Progenitor cell of endocrine pancreas (in vitro differentiated cells): Measurements from ENCODE around the gene CFAP210. TPM values are rescaled to one million over a fixed set of nuclear protein-coding genes. Genes with fewer than 3 reads are reported as not detected.

Experiments
- DNase-seq: peaks from one replicate; pipeline ENCODE4 v3.0.0; 2021; ENCODE audit warnings: low spot score; ENCODE audit not compliant: unreplicated experiment
- H3K27ac Mint-ChIP-seq: 2 replicates; pipeline ENCODE4 v1.8.0; 2021; ENCODE audit warnings: mild to moderate bottlenecking, moderate library complexity, mixed read lengths
- H3K27me3 Mint-ChIP-seq: 2 replicates; pipeline ENCODE4 v1.8.0; 2021; ENCODE audit warnings: mixed read lengths
- H3K36me3 Mint-ChIP-seq: 2 replicates; pipeline ENCODE4 v1.8.0; 2022; ENCODE audit warnings: mixed read lengths; ENCODE audit not compliant: insufficient read depth
- H3K4me1 Mint-ChIP-seq: 2 replicates; pipeline ENCODE4 v1.8.0; 2021; ENCODE audit warnings: low read depth, mixed read lengths
- H3K4me3 Mint-ChIP-seq: 2 replicates; pipeline ENCODE4 v1.8.0; 2021; ENCODE audit warnings: low read depth, mild to moderate bottlenecking, moderate library complexity, mixed read lengths
- H3K9me3 Mint-ChIP-seq: 2 replicates; pipeline ENCODE4 v1.8.0; 2021; ENCODE audit warnings: low read depth, mixed read lengths
- total RNA-seq: library from RNA; stranded (reverse); gene quantifications from 2 replicates; pipeline ENCODE4 v1.2.1, GENCODE V29; 2021
- TF ChIP-seq, protein P1 (sequence below): fragments of 200-600 bp; sonication (generic); IDR thresholded peaks from one replicate; pipeline ENCODE4 v1.5.0; 2021; ENCODE audit warnings: antibody characterized with exemption, mild to moderate bottlenecking; ENCODE audit not compliant: unreplicated experiment

Gene CFAP210
- total RNA-seq, 1 donor from 2014 or later, result 1.6 TPM

DNA sequence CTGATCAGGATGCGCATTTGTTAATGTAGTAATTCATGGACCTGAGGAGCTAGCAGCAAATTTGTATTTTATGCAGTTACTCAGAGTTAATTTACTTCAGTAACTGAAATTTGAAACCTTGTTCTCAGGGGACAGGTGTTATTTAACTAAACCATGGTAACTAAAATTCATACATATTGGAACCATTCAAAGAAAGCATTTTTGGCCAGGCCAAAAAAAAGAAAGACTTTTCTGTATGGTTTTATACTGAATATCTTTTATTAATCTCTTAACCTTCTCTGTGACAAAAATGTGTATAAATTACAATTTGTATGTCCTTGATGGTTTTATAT, 35.0 kb upstream of the CFAP210 start:
- TF ChIP-seq, protein P1, sequence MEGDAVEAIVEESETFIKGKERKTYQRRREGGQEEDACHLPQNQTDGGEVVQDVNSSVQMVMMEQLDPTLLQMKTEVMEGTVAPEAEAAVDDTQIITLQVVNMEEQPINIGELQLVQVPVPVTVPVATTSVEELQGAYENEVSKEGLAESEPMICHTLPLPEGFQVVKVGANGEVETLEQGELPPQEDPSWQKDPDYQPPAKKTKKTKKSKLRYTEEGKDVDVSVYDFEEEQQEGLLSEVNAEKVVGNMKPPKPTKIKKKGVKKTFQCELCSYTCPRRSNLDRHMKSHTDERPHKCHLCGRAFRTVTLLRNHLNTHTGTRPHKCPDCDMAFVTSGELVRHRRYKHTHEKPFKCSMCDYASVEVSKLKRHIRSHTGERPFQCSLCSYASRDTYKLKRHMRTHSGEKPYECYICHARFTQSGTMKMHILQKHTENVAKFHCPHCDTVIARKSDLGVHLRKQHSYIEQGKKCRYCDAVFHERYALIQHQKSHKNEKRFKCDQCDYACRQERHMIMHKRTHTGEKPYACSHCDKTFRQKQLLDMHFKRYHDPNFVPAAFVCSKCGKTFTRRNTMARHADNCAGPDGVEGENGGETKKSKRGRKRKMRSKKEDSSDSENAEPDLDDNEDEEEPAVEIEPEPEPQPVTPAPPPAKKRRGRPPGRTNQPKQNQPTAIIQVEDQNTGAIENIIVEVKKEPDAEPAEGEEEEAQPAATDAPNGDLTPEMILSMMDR, result no peak
- Mint-ChIP-seq H3K9me3 (no peaks in the 10 kb centered on the region), H3K27ac (no peak overlapping the region), H3K36me3 (no peaks in the 10 kb centered on the region), H3K27me3 (peaks cover 8% of the 10 kb centered on the region), H3K4me1 (peaks cover 4% of the 10 kb centered on the region), H3K4me3 (no peak overlapping the region)
- DNase-seq, result no peak

DNA sequence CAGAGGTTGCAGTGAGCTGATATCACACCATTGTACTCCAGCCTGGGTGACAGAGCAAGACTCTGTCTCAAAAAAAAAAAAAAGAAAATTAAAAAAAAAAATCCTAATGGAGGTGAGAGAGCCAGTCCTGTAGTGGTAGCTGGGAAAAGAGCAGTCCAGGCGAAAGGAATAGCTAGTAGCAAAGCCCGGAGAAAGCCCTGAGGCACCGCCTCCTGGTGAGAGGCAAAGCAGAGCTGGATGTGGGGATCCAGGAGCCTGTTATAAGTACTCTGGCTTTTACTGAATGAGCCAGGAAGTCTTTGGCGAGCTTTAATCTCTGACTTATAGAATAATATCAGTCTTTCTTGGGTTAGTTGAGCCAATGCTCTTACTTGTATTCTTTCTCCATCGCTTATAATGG, 32.9 kb upstream of the CFAP210 start:
- Mint-ChIP-seq H3K27me3 (peaks cover 5% of the 10 kb centered on the region), H3K4me3 (no peak overlapping the region), H3K9me3 (no peaks in the 10 kb centered on the region), H3K4me1 (peaks cover 4% of the 10 kb centered on the region), H3K36me3 (no peaks in the 10 kb centered on the region), H3K27ac (no peak overlapping the region)
- DNase-seq, result no peak
- TF ChIP-seq, protein P1, result no peak

DNA sequence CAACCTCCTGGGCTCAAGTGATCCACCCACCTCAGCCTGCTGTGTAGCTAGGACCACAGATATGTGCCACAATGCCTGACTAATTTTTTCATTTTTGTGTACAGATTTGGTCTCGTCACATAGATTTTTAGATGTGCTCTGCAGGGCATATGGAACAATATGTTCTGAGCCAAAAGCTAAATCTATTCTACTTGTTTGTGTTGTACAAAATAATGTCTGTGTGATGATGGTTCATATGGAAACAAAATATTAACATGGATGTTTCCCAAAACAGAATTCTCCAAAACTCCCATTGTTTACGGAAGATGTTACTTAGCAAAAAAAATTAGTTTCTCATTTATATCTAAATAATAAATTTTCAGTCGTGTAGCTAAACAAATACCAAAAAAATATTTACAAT, 26.8 kb upstream of the CFAP210 start:
- Mint-ChIP-seq H3K27ac (no peak overlapping the region), H3K4me3 (no peak overlapping the region), H3K4me1 (peaks cover 5% of the 10 kb centered on the region), H3K9me3 (no peaks in the 10 kb centered on the region), H3K36me3 (no peaks in the 10 kb centered on the region), H3K27me3 (no peaks in the 10 kb centered on the region)
- TF ChIP-seq, protein P1, result no peak
- no peak for DNase-seq

DNA sequence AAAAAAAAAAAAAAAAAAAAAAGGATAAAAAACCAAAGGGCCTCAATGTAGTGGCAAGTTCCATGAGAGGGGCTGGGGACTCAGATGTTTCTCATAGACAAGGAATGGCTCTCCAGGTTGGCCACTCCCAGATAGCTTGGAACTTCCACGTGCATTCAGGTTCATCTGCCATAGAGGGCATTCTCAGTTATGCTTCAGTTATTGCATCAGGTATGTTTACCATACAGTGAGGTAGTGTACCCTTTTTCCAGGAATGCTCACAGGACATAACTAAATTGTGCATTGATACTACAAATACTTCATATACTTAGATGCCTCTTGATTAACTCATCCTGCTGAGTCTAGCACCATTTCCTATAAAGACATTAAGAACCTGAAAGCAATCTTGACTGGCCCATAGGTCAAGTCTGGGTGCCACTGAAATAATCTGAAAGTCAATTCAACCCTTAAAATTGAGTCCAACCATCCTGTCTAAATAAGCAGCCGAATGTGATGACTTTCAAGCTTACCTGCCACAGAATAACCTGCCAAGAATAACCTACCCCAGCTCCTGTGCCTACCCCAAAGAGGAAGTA, 24.8 kb upstream of the CFAP210 start:
- TF ChIP-seq, protein P1, result no peak
- no peak for DNase-seq
- no peaks in the 10 kb centered on the region for H3K27me3 Mint-ChIP-seq
- H3K9me3 Mint-ChIP-seq, result no peaks in the 10 kb centered on the region
- H3K27ac Mint-ChIP-seq, result no peak overlapping the region
- H3K4me3 Mint-ChIP-seq, result no peak overlapping the region
- H3K36me3 Mint-ChIP-seq, result no peaks in the 10 kb centered on the region
- H3K4me1 Mint-ChIP-seq, result peaks cover 15% of the 10 kb centered on the region

DNA sequence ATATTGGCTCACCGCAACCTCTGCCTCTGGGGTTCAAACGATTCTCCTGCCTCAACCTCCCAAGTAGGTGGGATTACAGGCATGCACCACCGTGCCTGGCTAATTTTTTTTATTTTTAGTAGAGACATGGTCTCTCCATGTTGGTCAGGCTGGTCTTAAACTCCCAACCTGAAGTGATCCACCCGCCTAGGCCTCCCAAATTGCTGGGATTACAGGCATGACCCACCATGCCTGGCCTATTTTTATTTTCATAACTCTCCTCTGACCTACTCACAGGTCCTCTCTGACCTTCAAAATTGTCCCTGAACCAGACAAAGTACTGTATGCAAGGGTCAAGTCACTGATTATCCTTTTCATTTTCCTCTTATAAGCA, 23.5 kb upstream of the CFAP210 start:
- Mint-ChIP-seq H3K9me3 (no peaks in the 10 kb centered on the region), H3K27ac (no peak overlapping the region), H3K36me3 (no peaks in the 10 kb centered on the region), H3K4me3 (no peak overlapping the region), H3K27me3 (no peaks in the 10 kb centered on the region), H3K4me1 (peaks cover 15% of the 10 kb centered on the region)
- TF ChIP-seq, protein P1, result no peak
- no peak for DNase-seq
